ENCODE results near the gene PCNX2.

DNA sequence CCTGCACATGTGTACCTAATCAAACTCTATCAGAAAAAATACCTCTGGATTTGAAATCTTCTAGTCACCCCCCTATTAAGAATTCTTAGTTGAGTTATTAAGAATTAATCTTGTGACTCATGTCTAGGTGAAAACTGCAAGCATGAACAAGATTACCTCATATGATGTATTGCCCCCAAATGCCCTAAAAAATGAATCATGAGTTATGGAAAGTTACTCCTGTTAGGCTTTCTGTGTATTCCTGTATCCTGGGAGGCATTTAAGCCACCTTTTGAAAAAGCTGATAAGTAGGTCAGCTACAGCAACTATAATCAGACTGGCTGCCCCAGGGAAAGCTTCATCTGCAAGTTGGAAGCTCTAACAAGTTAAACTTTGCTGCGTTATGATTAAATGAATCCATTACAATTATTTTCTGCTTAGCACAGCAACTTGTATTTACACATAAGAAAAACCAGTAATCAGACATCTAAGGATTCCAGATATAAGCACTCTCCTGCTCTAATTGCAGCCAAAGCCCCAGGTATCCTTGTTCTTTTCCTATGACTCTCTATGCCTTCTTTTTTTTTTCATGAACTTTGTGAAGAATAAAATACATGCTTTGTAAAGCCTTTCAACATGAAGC, 197.5 kb downstream of the PCNX2 start:
- TF ChIP-seq TCF12 (IDR thresholded peaks at IDR 0.05; ENCODE audit: low read depth, low read length), result no peak
- TF ChIP-seq, protein P1, sequence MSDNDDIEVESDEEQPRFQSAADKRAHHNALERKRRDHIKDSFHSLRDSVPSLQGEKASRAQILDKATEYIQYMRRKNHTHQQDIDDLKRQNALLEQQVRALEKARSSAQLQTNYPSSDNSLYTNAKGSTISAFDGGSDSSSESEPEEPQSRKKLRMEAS (IDR thresholded peaks at IDR 0.05), result no peak
- TF ChIP-seq SP1 (IDR thresholded peaks at IDR 0.05; ENCODE audit: low read depth, low read length), result no peak
- TF ChIP-seq SAP30 (IDR thresholded peaks at IDR 0.05; ENCODE audit: insufficient read depth, insufficient replicate concordance, low read length), result no peak
- TF ChIP-seq, protein P2, sequence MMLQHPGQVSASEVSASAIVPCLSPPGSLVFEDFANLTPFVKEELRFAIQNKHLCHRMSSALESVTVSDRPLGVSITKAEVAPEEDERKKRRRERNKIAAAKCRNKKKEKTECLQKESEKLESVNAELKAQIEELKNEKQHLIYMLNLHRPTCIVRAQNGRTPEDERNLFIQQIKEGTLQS (IDR thresholded peaks at IDR 0.05; ENCODE audit: insufficient read depth, low read depth, low read length), result no peak
- TF ChIP-seq RFX5 (IDR thresholded peaks at IDR 0.05; ENCODE audit: borderline replicate concordance, low read depth, low read length), result no peak
